BLaER1 treated with 17β-estradiol and CSF1 and Interleukin-3, amounts not matched to agents 10 nM and 100 nM (cell line): Measurements from ENCODE around the gene DCLRE1B.
A peak's percentile ranks its signal among the peaks of the same experiment; 100 is the strongest.

ENCODE experiments used
- H3K27ac ChIP-seq, 11 experiments: shearing (Covaris generic); formaldehyde crosslinking; 2 replicates each; pipeline ENCODE4 v1.8.1; 2022
- H3K27me3 ChIP-seq, 11 experiments: shearing (Covaris generic); formaldehyde crosslinking; 2 replicates each; pipeline ENCODE4 v1.8.1; 2022
- H3K36me3 ChIP-seq, 11 experiments: shearing (Covaris generic); formaldehyde crosslinking; 2 replicates each; pipeline ENCODE4 v1.8.1; 2022
- H3K4me1 ChIP-seq, 10 experiments: shearing (Covaris generic); formaldehyde crosslinking; 2 replicates each; pipeline ENCODE4 v1.8.1; 2022
- H3K4me2 ChIP-seq, 11 experiments: shearing (Covaris generic); formaldehyde crosslinking; 2 replicates each; pipeline ENCODE4 v1.8.1; 2022
- H3K4me3 ChIP-seq, 10 experiments: shearing (Covaris generic); formaldehyde crosslinking; 2 replicates each; pipeline ENCODE4 v1.8.1; 2022
- H3K9ac ChIP-seq, 11 experiments: shearing (Covaris generic); formaldehyde crosslinking; 2 replicates each; pipeline ENCODE4 v1.8.1; 2022
- H3K9me3 ChIP-seq, 11 experiments: shearing (Covaris generic); formaldehyde crosslinking; replicated peaks in 1 of 11; 2 replicates each; pipeline ENCODE4 v1.8.1; 2022
- H4K20me1 ChIP-seq, 11 experiments: shearing (Covaris generic); formaldehyde crosslinking; 2 replicates each; pipeline ENCODE4 v1.8.1; 2022
- Cebpa-rat ChIP-seq, 11 experiments: shearing (Covaris generic); IDR thresholded peaks; 2 replicates each; pipeline ENCODE4 v1.8.1; 2022

Gene DCLRE1B

DNA sequence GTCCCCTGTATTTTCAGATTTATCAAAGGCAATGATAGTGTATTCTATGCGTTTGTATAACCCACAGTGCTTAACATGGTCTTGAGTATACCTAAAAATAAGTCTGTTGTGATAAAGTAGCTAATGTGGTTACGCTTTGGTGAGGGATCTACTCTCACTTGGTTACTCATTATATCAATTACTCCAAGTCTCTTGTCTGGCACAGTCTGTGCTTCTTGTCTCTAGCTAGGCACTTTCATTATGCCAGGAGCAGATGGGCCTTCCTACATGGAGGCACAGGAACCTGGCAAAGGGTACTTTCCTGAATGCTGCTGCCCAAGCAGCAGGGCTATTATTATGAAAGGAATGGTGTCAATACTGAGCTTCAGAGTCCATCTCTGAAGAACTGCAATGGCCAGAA, 29.4 kb upstream of the DCLRE1B start:
- peak overlapping the region in 8 of 11 experiments; percentile 40 to 83 (median 76); a peak in 8 of 22 replicates for H3K27ac ChIP-seq
- H4K20me1 ChIP-seq: no peaks in the 10 kb centered on the region
- peaks cover 52 to 79% (median 66%) of the 10 kb centered on the region in 10 experiments for H3K4me1 ChIP-seq
- no peaks in the 10 kb centered on the region for H3K27me3 ChIP-seq
- TF ChIP-seq Cebpa-rat (IDR thresholded peaks at IDR 0.05): no peak
- H3K9me3 ChIP-seq: peaks cover 0 to 12% (median 10%) of the 10 kb centered on the region in 11 experiments; a peak in 9 of 22 replicates
- no peak overlapping the region for H3K9ac ChIP-seq
- peaks cover 0 to 6% (median 0%) of the 10 kb centered on the region in 11 experiments; a peak in 2 of 22 replicates for H3K36me3 ChIP-seq
- peak overlapping the region in 10 of 11 experiments; percentile 4 to 89 (median 50); a peak in 17 of 22 replicates for H3K4me2 ChIP-seq
- H3K4me3 ChIP-seq: no peak overlapping the region

GRCh38 chr1:113876176-113876575, 28.9 kb upstream of the DCLRE1B start:
- Histone ChIP-seq H3K4me1 (peaks cover 51 to 79% (median 67%) of the 10 kb centered on the region in 10 experiments), H3K4me3 (no peak overlapping the region), H3K9me3 (peaks cover 0 to 12% (median 10%) of the 10 kb centered on the region in 11 experiments; a peak in 9 of 22 replicates), H3K36me3 (peaks cover 0 to 6% (median 0%) of the 10 kb centered on the region in 11 experiments; a peak in 2 of 22 replicates), H3K4me2 (peak overlapping the region in 10 of 11 experiments; percentile 4 to 89 (median 50); a peak in 13 of 22 replicates), H3K27me3 (no peaks in the 10 kb centered on the region), H3K27ac (peak overlapping the region in 7 of 11 experiments; percentile 40 to 83 (median 77); a peak in 6 of 22 replicates), H4K20me1 (no peaks in the 10 kb centered on the region), H3K9ac (no peak overlapping the region)
- no peak for TF ChIP-seq Cebpa-rat (IDR thresholded peaks at IDR 0.05)

DNA sequence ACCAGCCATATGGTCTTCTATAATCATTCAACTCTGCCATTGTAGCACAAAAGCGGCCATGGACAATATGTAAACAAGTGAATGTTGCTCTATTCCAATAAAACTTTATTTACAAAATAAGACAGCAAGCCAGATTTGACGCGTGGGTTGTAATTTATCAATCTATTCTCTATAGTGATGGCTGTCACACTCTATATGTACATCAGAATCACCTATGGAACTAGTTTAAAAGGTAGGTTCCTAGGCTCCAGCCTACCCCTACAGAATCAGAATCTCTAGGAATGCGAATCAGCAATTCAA, 25.4 kb upstream of the DCLRE1B start:
- Histone ChIP-seq H3K4me3 (no peak overlapping the region), H3K36me3 (peaks cover 0 to 6% (median 0%) of the 10 kb centered on the region in 11 experiments; a peak in 2 of 22 replicates), H3K4me1 (peaks cover 20 to 59% (median 40%) of the 10 kb centered on the region in 10 experiments), H3K9ac (no peak overlapping the region), H3K27ac (peak overlapping the region in 3 of 11 experiments; percentile 52 to 66 (median 63); a peak in 1 of 22 replicates), H3K4me2 (peak overlapping the region in 5 of 11 experiments; percentile 7 to 50 (median 27); a peak in 5 of 22 replicates), H4K20me1 (no peaks in the 10 kb centered on the region), H3K27me3 (no peaks in the 10 kb centered on the region), H3K9me3 (peaks cover 0 to 12% (median 10%) of the 10 kb centered on the region in 11 experiments; a peak in 9 of 22 replicates)
- no peak for TF ChIP-seq Cebpa-rat (IDR thresholded peaks at IDR 0.05)

GRCh38 chr1:113881661-113882060, 23.5 kb upstream of the DCLRE1B start:
- Histone ChIP-seq H3K36me3 (peaks cover 0 to 17% (median 0%) of the 10 kb centered on the region in 11 experiments; a peak in 4 of 22 replicates), H3K9ac (no peak overlapping the region), H4K20me1 (no peaks in the 10 kb centered on the region), H3K9me3 (peaks cover 0 to 12% (median 10%) of the 10 kb centered on the region in 11 experiments; a peak in 9 of 22 replicates), H3K4me3 (no peak overlapping the region), H3K27me3 (no peaks in the 10 kb centered on the region), H3K4me1 (peaks cover 8 to 41% (median 28%) of the 10 kb centered on the region in 10 experiments; a peak in 18 of 20 replicates), H3K4me2 (peak overlapping the region in 8 of 11 experiments; percentile 18 to 50 (median 42); a peak in 11 of 22 replicates), H3K27ac (peak overlapping the region in 1 of 11 experiments; percentile 56; a peak in 1 of 22 replicates)
- no peak for TF ChIP-seq Cebpa-rat (IDR thresholded peaks at IDR 0.05)

GRCh38 chr1:113886417-113887401, 18.4 kb upstream of the DCLRE1B start:
- Histone ChIP-seq H3K27ac (no peak overlapping the region; a peak in 1 of 22 replicates), H3K27me3 (no peaks in the 10 kb centered on the region), H3K36me3 (peaks cover 0 to 11% (median 0%) of the 10 kb centered on the region in 11 experiments; a peak in 3 of 22 replicates), H4K20me1 (no peaks in the 10 kb centered on the region), H3K4me3 (no peak overlapping the region), H3K9me3 (no peaks in the 10 kb centered on the region), H3K4me1 (peaks cover 5 to 24% (median 13%) of the 10 kb centered on the region in 10 experiments), H3K9ac (no peak overlapping the region), H3K4me2 (peak overlapping the region in 3 of 11 experiments; percentile 10 to 47 (median 43); a peak in 4 of 22 replicates)
- no peak for TF ChIP-seq Cebpa-rat (IDR thresholded peaks at IDR 0.05)

DNA sequence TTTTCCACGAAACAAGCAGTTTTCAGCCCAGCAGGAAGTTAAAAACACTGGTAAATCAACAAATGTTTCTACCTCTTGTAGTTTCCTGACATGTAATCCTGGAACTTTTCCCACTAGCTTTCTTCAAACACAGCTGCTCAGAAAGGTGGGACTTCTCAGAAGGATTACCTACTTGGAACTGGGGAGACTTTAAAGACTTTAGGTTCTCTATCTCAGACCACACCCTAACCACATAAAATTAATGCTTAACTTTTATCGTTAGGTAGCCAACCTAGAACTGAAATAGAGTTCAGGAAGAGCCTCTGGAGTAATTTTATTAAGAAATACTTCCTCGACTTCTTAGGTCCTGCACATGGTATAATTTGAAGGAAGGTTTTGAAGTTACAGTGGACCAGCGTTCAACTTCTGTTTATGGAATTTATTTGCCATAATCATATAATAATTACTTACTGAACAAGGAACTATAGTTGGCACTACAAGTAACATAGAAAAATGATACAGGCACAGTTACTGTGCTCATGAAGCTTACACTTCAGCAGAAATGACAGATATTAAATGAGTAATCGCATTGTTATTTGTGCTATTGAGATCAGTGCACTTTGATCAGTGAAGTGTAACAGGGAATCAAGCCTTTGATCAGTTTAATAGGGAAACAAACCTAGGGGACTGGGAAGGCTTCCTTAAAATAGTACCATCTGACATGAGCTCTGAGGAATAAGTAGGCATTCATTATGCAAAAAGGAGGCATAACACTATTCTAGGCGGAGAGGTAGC, 17.5 kb upstream of the DCLRE1B start, which contains the start of gene BCL2L15:
BCL2L15 (minus strand) TSS at position 180 of the 774 bp plus-strand sequence. CDS start 206 bp downstream, outside the sequence.
- no peak within 1 kb of the TSS for H3K9ac ChIP-seq
- no peaks in the 10 kb centered on the region for H4K20me1 ChIP-seq
- no peaks in the 10 kb centered on the region for H3K27me3 ChIP-seq
- no peak for TF ChIP-seq Cebpa-rat (IDR thresholded peaks at IDR 0.05)
- peaks cover 0 to 11% (median 0%) of the 10 kb centered on the region in 11 experiments; a peak in 3 of 22 replicates for H3K36me3 ChIP-seq
- no peaks in the 10 kb centered on the region for H3K9me3 ChIP-seq
- H3K4me2 ChIP-seq: peak within 1 kb of the TSS in 3 of 11 experiments; percentile 10 to 47 (median 43); a peak in 4 of 22 replicates
- H3K4me3 ChIP-seq: no peak within 1 kb of the TSS
- peaks cover 7 to 32% (median 14%) of the 10 kb centered on the region in 10 experiments; a peak in 19 of 20 replicates for H3K4me1 ChIP-seq
- no peak within 1 kb of the TSS; a peak in 1 of 22 replicates for H3K27ac ChIP-seq

GRCh38 chr1:113890816-113891215, 14.3 kb upstream of the DCLRE1B start:
- no peak for TF ChIP-seq Cebpa-rat (IDR thresholded peaks at IDR 0.05)
- H3K4me2 ChIP-seq: no peak overlapping the region
- no peaks in the 10 kb centered on the region for H4K20me1 ChIP-seq
- H3K27me3 ChIP-seq: no peaks in the 10 kb centered on the region
- peaks cover 17 to 35% (median 26%) of the 10 kb centered on the region in 11 experiments for H3K36me3 ChIP-seq
- no peak overlapping the region for H3K27ac ChIP-seq
- peaks cover 7 to 26% (median 13%) of the 10 kb centered on the region in 10 experiments; a peak in 19 of 20 replicates for H3K4me1 ChIP-seq
- no peak overlapping the region for H3K9ac ChIP-seq
- H3K4me3 ChIP-seq: no peak overlapping the region
- no peaks in the 10 kb centered on the region for H3K9me3 ChIP-seq

DNA sequence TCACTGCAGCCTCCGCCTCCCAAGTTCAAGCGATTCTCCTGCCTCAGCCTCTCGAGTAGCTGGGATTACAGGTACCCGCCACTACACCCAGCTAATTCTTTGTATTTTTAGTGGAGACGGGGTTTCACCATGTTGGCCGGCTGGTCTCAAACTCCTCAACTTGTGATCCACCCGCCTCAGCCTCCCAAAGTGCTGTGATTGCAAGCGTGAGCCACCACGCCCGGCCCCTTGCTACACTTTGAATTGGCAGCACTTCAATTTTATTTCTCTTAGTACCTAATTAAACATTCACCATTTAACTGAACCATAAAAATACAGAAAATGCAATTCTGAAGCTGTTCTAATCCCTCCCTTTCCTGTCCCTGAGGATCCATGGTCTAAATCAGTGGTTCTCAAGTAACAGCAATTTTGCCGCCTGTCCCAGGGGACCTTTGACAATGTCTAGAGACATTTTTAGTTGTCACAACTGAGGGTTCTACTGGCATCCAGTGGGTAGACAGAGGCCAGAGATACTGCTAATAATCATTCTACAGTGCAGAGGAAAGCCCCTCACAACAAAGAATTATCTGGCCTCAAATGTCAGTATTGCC, 13.4 kb upstream of the DCLRE1B start:
- no peak for TF ChIP-seq Cebpa-rat (IDR thresholded peaks at IDR 0.05)
- Histone ChIP-seq H3K27me3 (no peaks in the 10 kb centered on the region), H3K27ac (no peak overlapping the region)

More for the DNA sequence above, 13.4 kb upstream of the DCLRE1B start:
- Histone ChIP-seq H3K4me1 (peaks cover 7 to 26% (median 13%) of the 10 kb centered on the region in 10 experiments; a peak in 19 of 20 replicates), H3K9me3 (no peaks in the 10 kb centered on the region), H3K4me3 (no peak overlapping the region), H3K4me2 (peak overlapping the region in 8 of 11 experiments; percentile 15 to 63 (median 50); a peak in 17 of 22 replicates), H4K20me1 (no peaks in the 10 kb centered on the region), H3K9ac (no peak overlapping the region), H3K36me3 (peaks cover 26 to 41% (median 35%) of the 10 kb centered on the region in 11 experiments)
